ENCODE measurements around the gene PARP4.
A peak's percentile ranks its signal among the peaks of the same experiment; 100 is the strongest.
"Not testable (repeated sequence)": the region's sequence is repeated elsewhere in the genome, so short reads cannot be mapped to it uniquely, and the experiment has no call there.

Gene PARP4

GRCh38 chr13:24512197-24512907, at the start of gene PARP4:
Gene PARP4, minus strand, starts transcription at chr13:24512778. Its CDS starts 9,002 bp downstream, at chr13:24503776.
- Histone ChIP-seq H3K4me3 (ENCODE audit: low read length) (peak within 1 kb of the TSS; percentile 100), H3K9me3 (ENCODE audit: control insufficient read depth, insufficient read depth, low read length) (no peaks in the 10 kb centered on the region), H3K36me3 (ENCODE audit: control insufficient read depth, insufficient read depth, low read length) (no peaks in the 10 kb centered on the region), H3K4me1 (ENCODE audit: control insufficient read depth, insufficient read depth, low read length) (0 out of 2 replicates have a peak, but pooled peaks cover 2% of the 10 kb centered on the region), H3K27ac (ENCODE audit: low read length) (no peak within 1 kb of the TSS), H3K27me3 (ENCODE audit: control insufficient read depth, insufficient read depth, low read length) (no peaks in the 10 kb centered on the region)
- DNase-seq (ENCODE audit: low read depth, low spot score), result peak; percentile 52
- no CpG with 5 or more reads among the region's 63 CpGs for WGBS (ENCODE audit: insufficient coverage, insufficient read length)

GRCh38 chr13:24560579-24561187, 48.1 kb upstream of the PARP4 start:
- DNase-seq (ENCODE audit: low read depth, low spot score); H3K4me3 ChIP-seq (ENCODE audit: low read length); H3K4me1 ChIP-seq (ENCODE audit: control insufficient read depth, insufficient read depth, low read length); H3K9me3 ChIP-seq (ENCODE audit: control insufficient read depth, insufficient read depth, low read length); H3K36me3 ChIP-seq (ENCODE audit: control insufficient read depth, insufficient read depth, low read length); H3K27me3 ChIP-seq (ENCODE audit: control insufficient read depth, insufficient read depth, low read length); H3K27ac ChIP-seq (ENCODE audit: low read length): not testable (repeated sequence)
- no CpG with 5 or more reads among the region's 34 CpGs for WGBS (ENCODE audit: insufficient coverage, insufficient read length)

- H3K27me3 ChIP-seq (ENCODE audit: control insufficient read depth, insufficient read depth, low read length); H3K9me3 ChIP-seq (ENCODE audit: control insufficient read depth, insufficient read depth, low read length); H3K36me3 ChIP-seq (ENCODE audit: control insufficient read depth, insufficient read depth, low read length); H3K4me3 ChIP-seq (ENCODE audit: low read length); DNase-seq (ENCODE audit: low read depth, low spot score); H3K4me1 ChIP-seq (ENCODE audit: control insufficient read depth, insufficient read depth, low read length); H3K27ac ChIP-seq (ENCODE audit: low read length): not testable (repeated sequence)
- no CpG with 5 or more reads among the region's 15 CpGs for WGBS (ENCODE audit: insufficient coverage, insufficient read length)
These were observed 47.0 kb upstream of the PARP4 start for GRCh38 chr13:24559431-24560218.

- DNase-seq (ENCODE audit: low read depth, low spot score), result no peak
- Histone ChIP-seq H3K4me3 (ENCODE audit: low read length) (no peak overlapping the region), H3K27me3 (ENCODE audit: control insufficient read depth, insufficient read depth, low read length) (no peaks in the 10 kb centered on the region), H3K4me1 (ENCODE audit: control insufficient read depth, insufficient read depth, low read length) (no peaks in the 10 kb centered on the region), H3K36me3 (ENCODE audit: control insufficient read depth, insufficient read depth, low read length) (no peaks in the 10 kb centered on the region), H3K27ac (ENCODE audit: low read length) (no peak overlapping the region), H3K9me3 (ENCODE audit: control insufficient read depth, insufficient read depth, low read length) (no peaks in the 10 kb centered on the region)
- whole genome bisulfite sequencing (ENCODE audit: insufficient coverage, insufficient read length), result no CpG with 5 or more reads among the region's 5 CpGs
These were observed 44.5 kb upstream of the PARP4 start for GRCh38 chr13:24557081-24557480.

GRCh38 chr13:24553892-24554291, 41.3 kb upstream of the PARP4 start:
- H3K4me3 ChIP-seq (ENCODE audit: low read length); H3K9me3 ChIP-seq (ENCODE audit: control insufficient read depth, insufficient read depth, low read length); H3K36me3 ChIP-seq (ENCODE audit: control insufficient read depth, insufficient read depth, low read length); H3K27me3 ChIP-seq (ENCODE audit: control insufficient read depth, insufficient read depth, low read length); H3K27ac ChIP-seq (ENCODE audit: low read length); DNase-seq (ENCODE audit: low read depth, low spot score); H3K4me1 ChIP-seq (ENCODE audit: control insufficient read depth, insufficient read depth, low read length): not testable (repeated sequence)
- WGBS (ENCODE audit: insufficient coverage, insufficient read length), result no CpG with 5 or more reads among the region's 5 CpGs

GRCh38 chr13:24541476-24542352, 29.1 kb upstream of the PARP4 start:
- not testable (repeated sequence) for H3K4me1 ChIP-seq (ENCODE audit: control insufficient read depth, insufficient read depth, low read length); H3K27ac ChIP-seq (ENCODE audit: low read length); H3K27me3 ChIP-seq (ENCODE audit: control insufficient read depth, insufficient read depth, low read length); H3K9me3 ChIP-seq (ENCODE audit: control insufficient read depth, insufficient read depth, low read length); H3K36me3 ChIP-seq (ENCODE audit: control insufficient read depth, insufficient read depth, low read length); DNase-seq (ENCODE audit: low read depth, low spot score)
- H3K4me3 ChIP-seq (ENCODE audit: low read length), result peak overlapping the region; percentile 34; the same call in 1 of the 2 replicates
- no CpG with 5 or more reads among the region's 73 CpGs for WGBS (ENCODE audit: insufficient coverage, insufficient read length)

GRCh38 chr13:24541127-24541475, 28.5 kb upstream of the PARP4 start:
- Histone ChIP-seq H3K4me3 (ENCODE audit: low read length) (peak overlapping the region; percentile 34; the same call in 1 of the 2 replicates), H3K27me3 (ENCODE audit: control insufficient read depth, insufficient read depth, low read length) (no peaks in the 10 kb centered on the region), H3K4me1 (ENCODE audit: control insufficient read depth, insufficient read depth, low read length) (0 out of 2 replicates have a peak, but pooled peaks cover 2% of the 10 kb centered on the region), H3K36me3 (ENCODE audit: control insufficient read depth, insufficient read depth, low read length) (no peaks in the 10 kb centered on the region), H3K9me3 (ENCODE audit: control insufficient read depth, insufficient read depth, low read length) (no peaks in the 10 kb centered on the region), H3K27ac (ENCODE audit: low read length) (no peak overlapping the region)
- no peak for DNase-seq (ENCODE audit: low read depth, low spot score)
- WGBS (ENCODE audit: insufficient coverage, insufficient read length), result no CpG with 5 or more reads among the region's 11 CpGs

GRCh38 chr13:24540236-24541126, 27.9 kb upstream of the PARP4 start:
- H3K4me1 ChIP-seq (ENCODE audit: control insufficient read depth, insufficient read depth, low read length), result 0 out of 2 replicates have a peak, but pooled peaks cover 2% of the 10 kb centered on the region
- no peak for DNase-seq (ENCODE audit: low read depth, low spot score)
- H3K36me3 ChIP-seq (ENCODE audit: control insufficient read depth, insufficient read depth, low read length), result no peaks in the 10 kb centered on the region
- H3K27ac ChIP-seq (ENCODE audit: low read length), result no peak overlapping the region
- no CpG with 5 or more reads among the region's 32 CpGs for WGBS (ENCODE audit: insufficient coverage, insufficient read length)
- no peaks in the 10 kb centered on the region for H3K9me3 ChIP-seq (ENCODE audit: control insufficient read depth, insufficient read depth, low read length)
- no peak overlapping the region for H3K4me3 ChIP-seq (ENCODE audit: low read length)
- H3K27me3 ChIP-seq (ENCODE audit: control insufficient read depth, insufficient read depth, low read length), result no peaks in the 10 kb centered on the region

- DNase-seq (ENCODE audit: low read depth, low spot score), result no peak
- WGBS (ENCODE audit: insufficient coverage, insufficient read length), result no CpG with 5 or more reads among the region's 11 CpGs
- H3K27ac ChIP-seq (ENCODE audit: low read length), result no peak overlapping the region
- H3K27me3 ChIP-seq (ENCODE audit: control insufficient read depth, insufficient read depth, low read length), result no peaks in the 10 kb centered on the region
- H3K4me1 ChIP-seq (ENCODE audit: control insufficient read depth, insufficient read depth, low read length), result 0 out of 2 replicates have a peak, but pooled peaks cover 2% of the 10 kb centered on the region
- no peaks in the 10 kb centered on the region for H3K9me3 ChIP-seq (ENCODE audit: control insufficient read depth, insufficient read depth, low read length)
- H3K4me3 ChIP-seq (ENCODE audit: low read length), result no peak overlapping the region
- no peaks in the 10 kb centered on the region for H3K36me3 ChIP-seq (ENCODE audit: control insufficient read depth, insufficient read depth, low read length)
These were observed 27.1 kb upstream of the PARP4 start for GRCh38 chr13:24539500-24540165.
